Superior temporal gyrus (tissue), 1 donor: Measurements from ENCODE around the gene LDLRAD2.

Experiments used
- DNase-seq: peaks from one replicate; pipeline ENCODE4 v3.0.0-alpha.2; 2016; ENCODE audit errors: extremely low spot score

LDLRAD2 gene

GRCh38 chr1:21860971-21861370, 48.9 kb downstream of the LDLRAD2 start:
- DNase-seq, result no peak

DNA sequence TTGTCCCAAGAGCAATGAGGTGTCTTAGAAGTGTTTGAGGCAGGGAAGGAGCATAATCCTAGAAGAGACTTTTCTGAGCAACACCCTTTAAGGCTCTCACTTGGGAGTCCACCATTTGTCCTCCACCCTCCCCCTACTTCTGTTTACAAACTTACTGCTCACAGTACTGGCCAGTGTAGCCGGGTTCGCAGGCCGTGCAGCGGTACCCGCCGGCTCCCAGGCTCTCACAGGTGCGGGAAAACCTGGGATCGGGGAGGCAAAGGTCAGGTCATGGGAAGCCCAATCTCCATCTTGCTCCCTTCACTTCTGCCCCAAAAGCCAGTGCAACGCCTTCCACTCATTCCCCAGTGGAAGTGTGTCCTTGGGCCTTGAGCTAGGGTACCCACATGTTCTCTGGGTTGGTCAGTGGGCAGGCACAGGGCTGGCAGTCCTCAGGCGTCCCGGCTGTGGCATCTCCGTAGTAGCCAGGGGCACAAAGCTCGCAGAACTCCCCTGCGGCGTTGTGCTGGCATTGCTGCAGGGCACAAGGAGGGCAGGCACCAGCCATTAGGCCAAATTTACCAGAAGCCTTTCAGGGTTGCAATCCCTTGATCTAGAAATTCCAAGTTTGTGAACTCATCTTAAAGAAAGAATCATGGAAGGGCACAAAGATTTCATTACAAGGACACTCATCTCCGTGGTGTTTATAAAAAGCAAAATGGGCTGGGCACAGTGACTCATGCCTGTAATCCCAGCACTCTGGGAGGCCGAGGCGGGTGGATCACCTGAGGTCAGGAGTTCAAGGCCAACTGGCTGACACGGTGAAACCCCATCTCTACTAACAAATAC, 49.8 kb downstream of the LDLRAD2 start:
- no peak for DNase-seq

GRCh38 chr1:21863981-21864380, 51.9 kb downstream of the LDLRAD2 start:
- no peak for DNase-seq

DNA sequence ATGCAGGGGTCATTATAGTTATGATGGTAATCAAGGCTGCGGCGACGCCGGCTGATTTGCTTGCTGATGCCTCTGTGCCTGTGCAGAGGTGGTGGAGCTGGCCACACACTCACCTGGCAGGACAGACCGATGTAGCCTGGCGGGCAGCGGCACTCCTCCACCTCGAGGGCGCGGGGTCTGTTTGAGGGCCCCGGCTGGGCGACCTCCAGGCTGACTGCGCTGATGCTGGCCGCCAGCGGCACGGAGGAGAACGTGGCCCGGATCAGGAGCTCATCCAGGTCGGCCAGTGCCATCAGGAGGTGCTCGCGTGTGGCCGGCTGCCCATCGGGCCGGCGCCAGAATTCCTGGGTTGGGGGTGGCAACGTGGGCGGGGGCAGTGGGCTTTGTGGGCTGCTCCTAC, 52.7 kb downstream of the LDLRAD2 start:
- no peak for DNase-seq

GRCh38 chr1:21865609-21865942, 53.5 kb downstream of the LDLRAD2 start:
- DNase-seq, result no peak

- DNase-seq, result no peak
Measured at GRCh38 chr1:21865943-21866706, 54.1 kb downstream of the LDLRAD2 start.

DNA sequence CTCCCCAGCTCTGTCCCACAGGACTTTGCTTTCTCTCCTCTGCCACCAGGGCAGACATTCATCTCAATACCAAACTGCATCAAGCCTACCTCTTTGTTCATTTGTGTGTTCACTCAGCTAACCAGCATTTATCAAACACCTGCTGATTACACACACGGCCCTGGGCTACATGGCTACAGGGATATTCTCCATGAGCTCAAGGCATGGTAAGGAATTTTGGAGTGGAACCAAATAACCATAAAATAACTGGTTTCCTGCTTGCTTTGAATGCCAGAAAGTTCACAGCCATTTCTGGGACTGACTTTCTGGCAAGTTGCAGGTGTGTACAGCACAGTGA, 54.6 kb downstream of the LDLRAD2 start:
- DNase-seq, result no peak

- no peak for DNase-seq
Measured at GRCh38 chr1:21867451-21867996, 55.5 kb downstream of the LDLRAD2 start.

GRCh38 chr1:21868482-21868881, 56.4 kb downstream of the LDLRAD2 start:
- DNase-seq, result no peak

DNA sequence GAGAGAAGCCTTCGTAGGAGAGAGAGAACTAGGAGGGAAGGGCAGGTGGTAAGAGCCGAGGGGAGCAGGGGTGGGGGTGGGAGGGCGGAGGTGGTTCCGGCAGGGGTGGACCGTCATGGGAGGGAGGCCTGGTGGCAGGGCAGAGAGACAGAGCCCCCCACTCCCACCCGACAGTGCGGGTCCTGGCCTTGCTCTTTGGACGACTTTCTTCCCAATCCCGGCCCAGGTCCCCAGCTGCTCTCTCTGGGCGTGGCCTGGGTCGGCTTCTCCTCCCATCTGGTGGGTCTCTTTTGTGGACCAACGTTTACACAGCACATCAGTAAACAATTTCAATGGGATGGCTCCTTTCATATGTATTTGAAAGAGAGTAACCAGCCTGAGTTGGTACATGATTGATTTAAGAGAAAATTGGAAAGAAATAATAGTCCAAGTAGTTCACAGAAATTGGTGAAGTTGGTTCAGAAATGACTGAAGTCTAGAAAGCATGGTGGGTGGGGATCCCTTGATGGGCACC, 56.9 kb downstream of the LDLRAD2 start:
- no peak for DNase-seq

- peak; percentile 66 for DNase-seq
Measured at GRCh38 chr1:21869620-21870121, 57.6 kb downstream of the LDLRAD2 start.

- no peak for DNase-seq
Measured at GRCh38 chr1:21870611-21871010, 58.5 kb downstream of the LDLRAD2 start.

DNA sequence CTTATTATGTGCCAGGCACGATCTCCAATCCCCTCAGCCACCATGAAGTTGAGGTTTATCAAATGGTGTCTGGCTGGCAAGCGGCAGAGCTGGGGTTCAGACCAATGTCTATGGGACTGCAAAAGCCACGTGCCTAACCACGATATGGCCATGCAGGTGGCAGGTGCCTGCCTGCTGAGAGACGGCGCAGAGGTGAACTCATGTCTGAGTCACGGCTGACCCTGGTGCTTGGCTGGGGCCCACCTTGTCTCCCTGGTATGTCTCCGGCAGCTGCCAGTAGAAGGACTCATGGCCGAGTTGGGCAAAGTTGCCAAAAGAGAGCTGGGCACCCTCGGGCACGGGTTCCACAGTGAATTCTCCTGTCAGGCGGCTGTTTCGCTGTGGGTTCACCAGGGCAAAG, 59.9 kb downstream of the LDLRAD2 start:
- no peak for DNase-seq

DNA sequence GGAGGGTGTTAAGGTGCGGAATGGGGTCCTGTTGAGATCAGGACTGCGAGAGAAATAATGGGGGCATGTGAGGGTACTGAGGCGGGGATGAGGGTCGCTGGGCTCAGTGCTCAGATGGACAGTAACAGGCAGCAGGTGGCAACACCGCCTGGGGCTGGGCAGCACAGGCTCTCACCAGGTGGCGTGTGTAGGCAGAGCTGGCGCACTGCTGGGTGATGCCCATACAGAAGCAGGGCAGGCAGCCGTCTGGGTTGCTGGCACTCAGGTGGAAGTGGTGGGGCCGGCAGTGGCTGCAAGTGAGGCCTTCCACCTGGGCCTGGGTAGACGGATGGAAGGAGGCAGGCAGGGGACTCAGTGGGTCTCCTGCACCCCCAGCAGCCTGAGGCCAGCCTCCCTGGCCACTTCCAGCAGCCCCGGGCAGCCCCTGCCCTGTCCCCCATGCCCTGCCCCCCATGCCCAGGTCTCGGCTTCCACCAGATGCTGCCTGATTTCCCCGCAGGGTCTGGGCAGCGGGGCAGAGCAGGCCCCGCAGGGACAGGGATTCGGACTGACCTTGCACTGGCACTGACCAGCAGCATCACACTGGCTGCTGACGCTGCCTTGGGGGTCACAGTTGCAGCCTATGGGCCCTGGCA, 60.5 kb downstream of the LDLRAD2 start:
- no peak for DNase-seq

DNA sequence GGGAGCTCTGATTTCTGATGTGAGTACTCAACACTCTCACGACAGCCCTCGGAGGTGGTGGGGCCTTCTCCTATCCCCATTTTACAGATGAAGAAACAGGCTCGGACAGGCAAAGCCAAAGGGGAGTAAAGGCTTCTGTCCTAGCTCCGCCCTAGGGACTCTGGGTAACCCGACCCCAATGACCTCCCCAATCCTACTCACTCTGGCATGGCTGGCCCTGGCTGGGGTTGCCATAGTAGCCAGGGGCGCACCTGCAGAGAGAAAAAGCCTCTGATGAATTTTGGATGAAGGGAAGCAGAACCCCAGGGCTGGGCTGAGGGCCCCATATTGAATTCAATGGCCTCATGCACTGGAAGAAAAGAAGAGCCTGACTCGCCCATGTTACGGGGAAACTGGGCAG, 61.1 kb downstream of the LDLRAD2 start:
- DNase-seq, result no peak

GRCh38 chr1:21873761-21874160, 61.7 kb downstream of the LDLRAD2 start:
- no peak for DNase-seq

DNA sequence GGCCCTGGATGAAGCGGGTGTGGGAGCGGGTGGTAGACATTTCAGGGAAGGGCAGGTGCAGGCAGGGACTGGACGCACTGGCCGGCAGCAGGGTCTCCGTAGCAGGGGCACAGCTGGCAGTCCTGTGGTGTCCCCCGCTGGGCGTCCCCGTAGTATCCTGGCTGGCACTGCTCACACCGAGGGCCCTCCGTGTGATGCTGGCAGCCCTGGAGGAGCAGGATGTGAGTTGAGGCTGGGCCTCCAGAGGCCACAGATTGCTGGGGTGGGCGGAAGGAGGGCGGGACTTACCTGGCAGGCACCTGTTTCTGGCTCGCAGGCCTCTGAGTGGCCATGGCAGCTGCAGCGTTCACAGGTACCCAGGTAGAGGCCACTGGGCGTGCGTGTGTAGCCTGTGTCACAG, 62.3 kb downstream of the LDLRAD2 start:
- no peak for DNase-seq
